HG02759 (cell line): ENCODE measurements around the gene SNAPC2.
"Not testable (repeated sequence)": the region's sequence is repeated elsewhere in the genome, so short reads cannot be mapped to it uniquely, and the experiment has no call there.

ENCODE experiments used
- ATAC-seq: cut with Tn5 transposase; IDR thresholded peaks from one replicate; pipeline ENCODE4 v1.9.1; 2021; ENCODE audit warnings: mild to moderate bottlenecking, moderate library complexity; ENCODE audit not compliant: unreplicated experiment

The SNAPC2 gene

DNA sequence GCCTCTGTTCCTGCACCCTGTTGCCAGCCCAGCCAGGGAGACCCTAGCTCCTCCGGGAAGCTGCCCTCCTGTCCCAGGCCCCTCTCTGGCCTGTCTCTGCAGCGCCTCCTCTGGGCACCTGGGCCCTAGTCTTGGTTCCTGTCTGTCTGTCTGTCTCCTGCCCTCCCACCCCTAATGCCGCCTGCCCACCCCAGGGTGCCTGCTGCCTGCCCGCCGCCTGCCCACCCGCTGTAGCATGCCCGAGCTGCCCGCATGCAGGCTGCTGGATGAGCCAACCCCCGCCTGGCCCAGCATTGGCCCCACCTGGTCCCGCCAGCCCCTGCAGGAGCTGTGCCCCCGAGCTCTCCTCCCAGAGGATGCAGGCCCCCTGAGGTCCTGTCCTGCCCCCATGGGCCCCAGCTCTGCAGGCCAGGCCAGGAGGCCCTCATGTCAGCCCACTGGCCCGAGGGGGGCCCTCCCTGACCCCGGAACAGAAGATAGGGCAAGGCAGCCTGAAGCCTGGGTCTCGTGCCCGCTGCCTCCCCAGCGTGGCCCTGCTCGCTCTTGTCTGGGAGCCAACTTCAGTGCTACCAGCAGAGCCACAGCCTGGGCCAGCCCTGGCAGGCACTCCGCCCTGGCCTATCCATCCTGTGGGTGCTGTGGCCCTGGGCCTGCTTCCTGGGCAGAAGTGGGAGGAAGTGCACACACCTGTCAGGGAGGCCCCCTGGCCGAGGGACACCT, 11.2 kb upstream of the SNAPC2 start:
- no peak for ATAC-seq

DNA sequence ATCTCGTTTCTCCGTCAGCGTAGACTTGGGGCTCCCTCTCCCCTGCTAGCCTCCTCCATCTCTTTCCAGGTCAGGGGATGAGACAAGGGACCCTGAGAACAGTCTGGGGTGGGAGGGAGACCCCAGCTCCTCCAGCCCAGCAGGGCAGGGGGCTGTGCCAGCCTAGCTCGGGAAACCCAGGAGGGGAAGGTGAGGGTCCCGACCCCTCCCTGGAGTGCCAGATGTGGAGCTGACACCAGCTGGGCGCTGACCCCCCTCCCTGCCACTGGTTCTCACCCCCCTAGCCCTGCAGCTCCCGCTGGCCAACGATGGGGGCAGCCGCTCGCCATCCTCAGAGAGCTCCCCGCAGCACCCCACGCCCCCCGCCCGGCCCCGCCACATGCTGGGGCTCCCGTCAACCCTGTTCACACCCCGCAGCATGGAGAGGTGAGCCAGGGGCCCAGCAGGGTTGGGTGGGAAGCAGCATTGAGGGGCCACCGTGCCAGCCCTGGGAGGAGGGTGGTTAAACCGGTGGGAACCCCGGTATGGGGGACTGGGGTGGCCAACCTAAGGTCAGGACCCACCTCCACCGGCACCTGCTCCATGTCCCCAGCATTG, 10.6 kb upstream of the SNAPC2 start:
- ATAC-seq, result no peak

DNA sequence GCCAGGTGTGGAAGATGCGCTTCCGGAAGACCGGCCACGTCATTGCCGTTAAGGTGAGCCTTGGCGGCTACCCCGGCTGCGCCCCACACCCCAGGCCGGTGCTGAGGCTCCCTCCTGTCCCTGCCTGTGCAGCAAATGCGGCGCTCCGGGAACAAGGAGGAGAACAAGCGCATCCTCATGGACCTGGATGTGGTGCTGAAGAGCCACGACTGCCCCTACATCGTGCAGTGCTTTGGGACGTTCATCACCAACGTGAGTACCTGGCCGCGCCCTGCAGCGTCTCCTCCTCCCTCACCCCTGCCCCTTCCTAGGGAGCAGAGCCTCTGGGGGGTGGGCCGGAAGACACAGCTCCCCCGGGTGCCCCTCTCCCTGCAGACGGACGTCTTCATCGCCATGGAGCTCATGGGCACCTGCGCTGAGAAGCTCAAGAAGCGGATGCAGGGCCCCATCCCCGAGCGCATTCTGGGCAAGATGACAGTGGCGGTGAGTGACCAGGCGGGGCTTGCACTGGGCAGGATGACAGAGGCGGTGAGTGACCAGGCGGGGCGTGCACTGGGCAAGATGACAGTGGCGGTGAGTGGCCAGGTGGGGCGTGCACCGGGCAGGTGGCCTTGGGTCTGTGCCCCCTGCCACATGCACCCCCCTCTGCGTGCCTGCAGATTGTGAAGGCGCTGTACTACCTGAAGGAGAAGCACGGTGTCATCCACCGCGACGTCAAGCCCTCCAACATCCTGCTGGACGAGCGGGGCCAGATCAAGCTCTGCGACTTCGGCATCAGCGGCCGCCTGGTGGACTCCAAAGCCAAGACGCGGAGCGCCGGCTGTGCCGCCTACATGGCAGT, 9.6 kb upstream of the SNAPC2 start:
- ATAC-seq, result no peak

DNA sequence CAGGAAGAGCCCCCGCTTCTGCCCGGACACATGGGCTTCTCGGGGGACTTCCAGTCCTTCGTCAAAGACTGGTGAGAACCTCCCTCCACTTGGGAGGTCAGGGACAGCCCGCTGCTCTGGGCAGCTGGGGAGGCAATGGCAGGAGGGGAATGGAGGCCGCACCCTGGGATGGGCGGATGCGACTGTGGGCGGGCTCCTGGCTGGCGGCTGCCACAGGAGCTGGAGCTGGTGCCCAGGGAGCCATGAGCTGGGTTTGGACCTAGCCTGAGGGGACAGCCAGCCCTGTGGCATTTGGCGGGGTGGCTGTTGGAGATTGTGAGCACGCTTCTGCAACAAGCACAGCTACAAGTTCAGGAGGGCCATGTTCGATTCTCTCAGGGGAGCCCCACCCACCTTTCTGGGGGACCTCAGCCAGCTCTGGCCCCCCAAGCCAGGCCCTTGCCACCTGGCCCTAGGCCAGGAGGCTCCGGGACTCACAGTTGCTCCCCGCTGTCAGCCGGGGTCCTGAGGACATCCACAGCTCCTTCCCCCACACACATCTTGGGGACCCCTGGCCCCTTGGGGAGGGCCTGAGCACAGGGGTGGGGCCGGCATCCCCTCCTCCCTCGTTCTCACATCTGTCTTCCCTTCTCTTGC, 8.5 kb upstream of the SNAPC2 start:
- ATAC-seq, result no peak

DNA sequence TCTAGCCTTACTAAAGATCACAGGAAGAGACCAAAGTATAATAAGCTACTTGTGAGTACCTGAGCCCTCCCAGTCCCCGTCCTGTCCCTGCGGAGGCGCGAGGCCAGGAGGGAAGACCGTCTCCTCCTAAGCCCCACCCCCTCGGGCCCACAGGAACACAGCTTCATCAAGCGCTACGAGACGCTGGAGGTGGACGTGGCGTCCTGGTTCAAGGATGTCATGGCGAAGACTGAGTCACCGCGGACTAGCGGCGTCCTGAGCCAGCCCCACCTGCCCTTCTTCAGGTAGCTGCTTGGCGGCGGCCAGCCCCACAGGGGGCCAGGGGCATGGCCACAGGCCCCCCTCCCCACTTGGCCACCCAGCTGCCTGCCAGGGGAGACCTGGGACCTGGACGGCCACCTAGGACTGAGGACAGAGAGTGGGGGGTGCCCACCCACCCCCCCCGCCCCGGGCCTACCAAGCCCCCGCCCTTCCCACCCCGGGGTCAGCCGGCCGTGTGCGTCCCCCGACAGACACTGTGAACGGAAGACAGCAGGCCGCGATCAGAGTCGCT, 7.9 kb upstream of the SNAPC2 start:
- no peak for ATAC-seq

DNA sequence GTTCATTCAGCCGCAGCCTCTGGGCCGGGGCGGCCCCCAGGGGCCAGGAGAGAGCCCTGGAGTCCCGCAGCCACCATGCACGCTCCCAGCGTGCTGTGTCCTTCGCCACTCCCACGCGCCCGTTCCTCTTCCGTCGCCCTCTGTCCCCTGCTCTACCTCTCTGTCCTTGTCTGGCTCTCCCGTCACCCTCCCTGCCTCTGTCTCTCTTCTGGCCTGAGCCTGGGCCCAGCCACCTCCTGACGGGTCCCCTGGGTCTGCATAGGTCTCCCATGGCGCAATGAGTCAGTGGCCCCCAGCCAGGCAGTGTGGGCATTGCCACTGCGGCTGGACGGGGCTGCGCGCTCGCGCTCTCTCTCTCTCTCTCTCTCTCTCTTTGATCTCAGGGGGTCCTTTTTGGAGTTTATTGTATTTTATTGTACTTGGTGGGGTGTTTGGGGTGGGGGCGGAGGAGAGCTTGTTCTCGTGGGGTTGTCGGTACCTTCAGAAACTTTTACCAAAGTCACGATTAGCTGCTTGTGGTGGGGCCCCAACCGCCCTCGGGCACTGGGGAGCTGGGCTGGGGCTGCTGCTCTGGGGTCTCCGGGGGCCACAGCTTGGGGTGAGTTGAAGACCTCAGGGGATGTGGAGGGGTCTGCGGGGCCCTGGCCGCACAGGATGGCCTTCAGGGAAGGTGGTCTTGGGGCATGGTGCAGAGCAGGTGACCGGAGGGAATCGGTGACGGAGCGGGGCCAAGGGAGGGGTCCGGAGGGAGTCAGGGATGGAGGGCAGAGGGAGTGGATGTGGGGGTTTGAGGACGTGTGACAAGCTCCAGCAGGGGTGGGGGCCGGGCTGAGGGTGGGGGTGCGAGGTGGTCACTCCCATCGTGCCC, 7.2 kb upstream of the SNAPC2 start:
- ATAC-seq, result no peak

DNA sequence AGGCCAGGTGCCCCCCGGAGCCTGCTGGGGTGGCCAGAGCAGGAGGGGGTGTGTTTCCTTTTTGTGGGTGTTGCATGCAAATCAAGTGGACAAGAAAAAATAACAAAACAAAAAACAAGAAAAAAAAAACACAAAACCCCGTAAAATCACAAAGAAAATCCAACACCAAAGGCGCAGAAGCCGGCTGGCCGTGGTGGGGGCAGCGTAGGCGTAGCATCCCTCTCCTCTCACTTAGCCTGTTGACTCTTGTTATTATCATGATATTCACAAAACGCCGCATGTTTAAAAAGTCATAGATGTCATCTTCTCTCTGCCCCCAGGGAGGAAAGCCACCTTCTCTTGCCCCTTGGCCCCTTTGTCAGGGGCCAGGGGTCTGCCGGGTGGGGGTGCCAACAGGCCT, 6.5 kb upstream of the SNAPC2 start:
- ATAC-seq, result no peak

DNA sequence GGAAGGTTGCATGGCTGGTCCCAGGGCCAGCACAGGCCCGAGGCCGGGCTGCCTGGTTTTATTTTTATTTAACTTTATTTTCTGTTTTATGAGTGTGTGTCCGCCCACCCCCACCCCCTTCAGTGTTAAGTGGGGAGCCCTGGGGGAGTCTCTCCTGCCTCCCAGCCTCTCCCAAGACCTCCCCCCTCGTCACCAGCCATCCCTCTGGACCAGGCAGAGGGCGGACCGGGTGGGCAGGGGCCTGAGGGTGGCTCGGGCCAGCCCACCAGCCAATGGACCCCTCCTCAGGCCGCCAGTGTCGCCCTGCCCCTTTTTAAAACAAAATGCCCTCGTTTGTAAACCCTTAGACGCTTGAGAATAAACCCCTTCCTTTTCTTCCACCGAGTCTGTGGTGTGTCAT, 6.0 kb upstream of the SNAPC2 start:
- ATAC-seq, result no peak

DNA sequence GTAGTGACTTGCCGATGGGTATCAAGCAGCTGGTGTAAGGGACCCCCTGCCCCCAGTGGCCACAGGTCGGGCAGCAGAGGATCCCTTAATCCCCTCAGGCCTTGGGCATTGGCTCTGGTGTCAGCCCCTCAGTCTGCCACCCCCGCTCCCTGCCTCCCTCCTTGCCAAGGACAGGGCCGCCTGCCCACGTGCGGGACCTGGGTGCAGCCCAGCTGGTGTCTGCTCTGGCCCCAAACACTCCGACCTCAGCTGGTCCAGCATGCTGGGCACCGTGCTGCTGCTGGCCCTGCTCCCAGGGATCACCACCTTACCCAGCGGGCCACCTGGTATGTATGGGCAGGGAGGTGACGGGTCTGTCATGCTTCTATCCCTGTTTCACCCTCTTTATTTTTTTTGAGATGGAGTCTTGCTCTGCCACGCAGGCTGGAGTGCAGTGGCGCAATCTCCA, 5.5 kb upstream of the SNAPC2 start, which contains the start of gene TGFBR3L:
Gene TGFBR3L, plus strand, starts transcription at position 233 of the 448 bp plus-strand sequence.
- ATAC-seq, result no peak

DNA sequence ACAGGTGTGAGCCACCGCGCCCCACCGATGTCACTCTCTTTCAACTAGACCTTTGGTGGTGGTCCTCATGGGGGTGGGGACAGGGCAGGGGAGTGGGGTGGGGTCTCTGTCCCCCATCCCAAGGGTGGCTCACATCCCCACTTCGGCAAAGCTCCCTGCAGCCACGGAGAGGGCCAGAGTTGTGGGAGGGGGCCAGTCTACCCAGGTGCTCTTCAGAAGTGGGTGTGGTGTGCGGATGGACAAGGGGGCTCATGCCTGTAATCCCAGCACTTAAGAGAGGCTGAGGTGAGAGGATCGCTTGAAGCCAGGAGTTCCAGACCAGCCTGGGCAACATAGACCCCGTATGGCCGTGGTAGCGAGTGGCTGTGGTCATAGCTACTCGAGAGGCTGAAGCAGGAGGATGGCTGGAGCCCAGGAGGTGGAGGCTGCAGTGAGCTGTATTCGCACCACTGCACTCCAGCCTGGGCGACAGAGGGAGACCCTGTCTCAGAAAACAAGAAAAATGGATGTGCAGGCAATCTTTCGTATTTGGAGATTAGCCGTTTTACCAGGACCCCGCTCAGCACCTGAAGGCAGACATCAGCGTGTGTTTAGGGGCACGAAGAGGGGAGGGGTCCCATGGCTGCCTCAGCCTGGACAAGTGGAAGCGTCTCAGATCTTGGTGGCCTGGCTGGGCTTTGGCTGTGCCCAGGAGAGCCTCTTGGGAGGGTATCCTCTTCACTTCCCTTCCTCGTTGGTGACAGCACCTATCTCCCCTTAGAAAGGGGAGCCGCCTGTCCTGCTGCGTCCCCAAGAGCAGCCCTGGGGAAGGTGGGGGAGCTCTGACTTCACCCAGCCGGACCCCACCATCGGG, 4.7 kb upstream of the SNAPC2 start:
- no peak for ATAC-seq

DNA sequence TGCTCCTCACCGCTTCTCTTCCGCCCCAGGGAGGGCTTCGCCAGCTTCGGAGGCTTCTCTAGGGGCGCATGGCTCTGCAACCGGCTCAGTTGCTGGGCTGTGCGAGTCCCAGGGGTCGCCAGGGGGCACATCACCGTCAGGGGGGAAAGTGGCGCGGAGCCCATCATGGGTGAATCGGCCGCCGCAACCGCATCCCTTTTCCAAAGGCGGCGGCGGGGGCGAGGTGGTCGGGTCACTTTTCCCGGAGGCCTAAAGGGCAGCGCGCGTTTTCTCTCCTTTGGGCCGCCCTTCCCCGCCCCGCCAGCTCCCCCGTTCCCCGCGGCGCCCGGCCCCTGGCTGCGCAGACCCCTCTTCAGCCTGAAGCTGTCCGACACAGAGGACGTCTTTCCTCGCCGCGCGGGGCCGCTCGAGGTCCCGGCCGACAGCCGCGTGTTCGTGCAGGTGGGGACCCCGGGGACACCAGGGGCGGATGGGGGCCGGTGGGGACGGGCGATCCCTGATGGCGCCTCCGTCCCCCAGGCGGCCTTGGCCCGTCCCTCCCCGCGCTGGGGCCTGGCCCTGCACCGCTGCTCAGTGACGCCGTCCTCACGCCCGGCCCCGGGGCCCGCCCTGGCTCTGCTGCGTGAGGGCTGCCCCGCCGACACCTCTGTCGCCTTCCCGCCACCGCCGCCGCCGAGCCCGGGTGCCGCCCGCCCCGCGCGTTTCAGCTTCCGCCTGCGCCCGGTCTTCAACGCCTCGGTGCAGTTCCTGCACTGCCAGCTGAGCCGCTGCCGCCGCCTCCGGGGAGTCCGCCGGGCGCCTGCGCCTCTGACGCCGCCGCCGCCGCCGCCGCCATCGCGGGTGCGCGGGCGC, 3.8 kb upstream of the SNAPC2 start:
- ATAC-seq, result no peak

DNA sequence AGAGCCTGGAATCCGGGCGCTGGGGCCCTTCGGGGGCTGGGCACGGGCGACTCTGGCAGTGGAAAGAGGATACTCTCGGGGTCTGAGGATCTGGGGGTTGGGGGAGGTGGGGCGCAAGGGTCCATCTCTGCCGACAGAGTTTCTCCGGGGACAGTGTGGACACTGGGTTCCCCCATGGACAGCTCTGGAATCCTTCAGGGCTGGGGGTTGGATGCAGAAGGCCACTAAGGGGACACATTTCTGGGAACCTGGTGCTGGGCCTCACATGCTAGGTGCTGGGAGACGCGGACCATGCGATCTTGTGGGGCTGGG, 3.2 kb upstream of the SNAPC2 start:
- no peak for ATAC-seq

DNA sequence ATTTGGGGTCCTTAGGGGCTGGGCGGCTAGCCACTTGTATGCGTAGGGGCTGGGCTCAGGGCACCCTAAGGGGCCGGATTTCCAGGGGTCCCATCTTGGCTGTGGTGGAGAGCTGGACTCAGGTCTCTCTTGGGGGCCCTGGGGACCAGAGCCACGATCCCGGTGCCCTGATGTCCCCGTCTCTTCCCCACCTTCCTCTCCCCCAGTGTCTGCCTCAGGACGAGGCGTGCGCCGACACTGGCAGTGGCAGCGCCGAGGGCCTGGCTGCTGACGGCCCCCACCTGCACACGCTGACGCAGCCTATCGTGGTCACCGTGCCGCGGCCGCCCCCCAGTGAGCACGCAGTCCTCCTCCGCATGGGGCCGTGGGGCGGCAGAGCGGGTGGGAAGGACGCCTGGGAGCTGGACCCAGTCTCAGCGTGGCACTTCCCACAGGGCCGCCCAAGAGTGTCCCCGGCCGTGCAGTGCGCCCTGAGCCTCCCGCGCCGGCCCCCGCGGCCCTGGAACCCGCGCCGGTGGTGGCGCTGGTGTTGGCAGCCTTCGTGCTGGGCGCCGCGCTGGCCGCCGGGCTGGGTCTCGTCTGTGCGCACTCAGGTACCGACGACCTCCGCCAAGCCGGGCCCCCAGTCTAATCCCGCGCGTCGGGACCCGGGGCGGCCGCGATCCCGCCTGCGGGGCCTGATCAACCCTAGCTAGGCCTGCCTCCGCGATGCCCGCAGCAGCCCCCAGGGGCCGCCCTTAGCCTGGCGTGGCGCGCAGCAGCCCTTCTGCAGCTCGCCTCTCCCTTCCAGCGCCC, 2.7 kb upstream of the SNAPC2 start:
- no peak for ATAC-seq

DNA sequence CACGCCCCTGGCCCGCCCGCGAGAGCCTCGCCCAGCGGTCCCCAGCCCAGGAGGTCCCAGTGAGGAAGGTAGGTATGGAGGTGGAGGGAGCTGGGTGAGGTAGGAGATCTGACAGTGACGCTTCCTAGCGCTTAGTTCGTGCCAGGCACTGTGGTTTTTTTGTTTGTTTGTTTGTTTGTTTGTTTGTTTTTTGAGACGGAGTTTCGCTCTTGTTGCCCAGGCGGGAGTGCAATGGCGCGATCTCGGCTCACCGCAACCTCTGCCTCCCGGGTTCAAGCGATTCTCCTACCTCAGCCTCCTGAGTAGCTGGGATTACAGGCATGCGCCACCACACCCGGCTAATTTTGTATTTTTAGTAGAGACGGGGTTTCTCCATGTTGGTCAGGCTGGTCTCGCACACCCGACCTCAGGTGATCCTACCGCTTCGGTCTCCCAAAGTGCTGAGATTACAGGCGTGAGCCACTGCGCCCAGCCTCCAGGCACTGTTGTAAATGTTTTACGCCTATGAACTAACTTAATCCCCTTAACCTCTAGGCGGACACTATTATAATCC, 2.0 kb upstream of the SNAPC2 start:
- not testable (repeated sequence) for ATAC-seq

DNA sequence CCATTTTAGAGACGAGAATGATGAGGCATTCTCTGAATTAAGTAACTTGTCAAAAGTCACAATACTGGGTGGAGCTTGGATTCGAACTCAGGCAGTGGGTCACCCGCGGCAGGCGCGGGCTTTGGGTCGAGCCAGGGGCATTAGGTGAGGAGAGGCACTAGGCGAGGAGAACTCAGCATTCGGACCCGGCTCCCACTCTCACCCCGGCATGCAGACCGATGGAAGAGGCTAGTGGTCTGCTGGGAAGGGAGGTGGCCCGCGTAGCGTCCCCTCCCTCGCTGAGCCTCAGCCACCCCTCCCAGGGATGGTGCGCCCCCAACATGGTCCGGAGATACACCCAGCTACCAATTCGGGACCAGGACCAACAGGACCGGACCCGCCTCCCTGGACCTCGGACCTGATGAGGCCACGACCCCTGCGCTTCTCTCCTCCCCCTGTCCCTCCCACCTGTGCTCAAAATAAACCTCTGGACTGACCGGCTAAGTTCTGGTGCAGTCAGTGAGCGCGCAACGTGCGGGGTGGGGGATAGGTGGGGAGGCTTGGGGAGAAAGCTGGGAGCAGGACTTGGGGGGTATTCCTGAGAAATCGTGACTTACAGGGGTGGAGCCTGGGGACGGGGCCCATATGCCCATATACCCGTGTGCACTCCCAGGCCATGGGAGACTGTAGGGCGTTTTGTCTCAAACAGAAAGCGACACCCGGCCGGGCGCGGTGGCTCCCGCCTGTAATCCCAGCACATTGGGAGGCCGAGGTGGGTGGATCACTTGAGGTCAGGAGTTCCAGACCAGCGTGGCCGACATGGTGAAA, 1.3 kb upstream of the SNAPC2 start:
- ATAC-seq, result no peak

DNA sequence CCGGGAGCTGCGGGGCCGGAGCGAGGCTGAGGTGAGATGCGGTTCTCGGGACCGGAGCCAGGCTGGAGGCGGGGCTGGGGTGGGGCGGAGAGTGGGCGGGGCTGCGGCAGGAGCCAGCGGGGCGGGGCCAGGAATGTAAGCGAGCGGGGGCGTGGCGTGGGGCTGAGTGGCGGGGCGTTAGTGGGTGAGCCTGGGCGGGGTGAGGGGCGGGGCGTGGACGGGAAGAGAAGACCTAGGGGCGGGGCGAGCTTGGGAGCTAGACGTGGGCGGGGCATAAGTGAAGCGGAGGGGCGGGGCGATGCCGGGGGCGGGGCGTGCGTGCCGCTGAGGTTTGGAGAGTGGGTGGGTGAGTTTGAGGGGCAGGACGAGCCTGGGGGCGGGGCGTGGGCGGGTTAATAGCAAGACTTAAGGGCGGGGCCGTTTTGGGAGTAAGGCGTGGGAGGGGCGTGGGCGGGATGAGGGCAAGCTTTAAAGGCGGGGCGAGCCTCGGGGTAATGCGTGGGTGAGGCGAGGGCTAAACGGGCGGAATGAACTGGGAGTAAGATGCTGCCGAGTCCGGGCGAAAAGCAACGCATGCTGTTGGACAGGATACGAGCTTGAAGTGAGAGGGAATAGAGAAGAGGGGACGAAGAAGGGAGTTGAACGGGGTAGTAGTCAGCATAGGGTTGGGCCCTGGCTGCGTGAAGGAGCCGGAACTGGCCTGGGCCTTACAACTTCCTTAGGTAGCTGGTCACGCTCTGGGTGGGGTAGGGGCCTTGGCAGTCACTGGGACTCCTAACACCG, 572 bp downstream of the SNAPC2 start:
- ATAC-seq, result peak; percentile 42
